GM21447 (cell line): ENCODE results near the gene ADGRE1.
"Not testable (repeated sequence)": the region's sequence is repeated elsewhere in the genome, so short reads cannot be mapped to it uniquely, and the experiment has no call there.

Source experiments
- ATAC-seq: cut with Tn5 transposase; IDR thresholded peaks from one replicate; pipeline ENCODE4 v1.9.1; 2021; ENCODE audit not compliant: unreplicated experiment

ADGRE1 gene, protein sequence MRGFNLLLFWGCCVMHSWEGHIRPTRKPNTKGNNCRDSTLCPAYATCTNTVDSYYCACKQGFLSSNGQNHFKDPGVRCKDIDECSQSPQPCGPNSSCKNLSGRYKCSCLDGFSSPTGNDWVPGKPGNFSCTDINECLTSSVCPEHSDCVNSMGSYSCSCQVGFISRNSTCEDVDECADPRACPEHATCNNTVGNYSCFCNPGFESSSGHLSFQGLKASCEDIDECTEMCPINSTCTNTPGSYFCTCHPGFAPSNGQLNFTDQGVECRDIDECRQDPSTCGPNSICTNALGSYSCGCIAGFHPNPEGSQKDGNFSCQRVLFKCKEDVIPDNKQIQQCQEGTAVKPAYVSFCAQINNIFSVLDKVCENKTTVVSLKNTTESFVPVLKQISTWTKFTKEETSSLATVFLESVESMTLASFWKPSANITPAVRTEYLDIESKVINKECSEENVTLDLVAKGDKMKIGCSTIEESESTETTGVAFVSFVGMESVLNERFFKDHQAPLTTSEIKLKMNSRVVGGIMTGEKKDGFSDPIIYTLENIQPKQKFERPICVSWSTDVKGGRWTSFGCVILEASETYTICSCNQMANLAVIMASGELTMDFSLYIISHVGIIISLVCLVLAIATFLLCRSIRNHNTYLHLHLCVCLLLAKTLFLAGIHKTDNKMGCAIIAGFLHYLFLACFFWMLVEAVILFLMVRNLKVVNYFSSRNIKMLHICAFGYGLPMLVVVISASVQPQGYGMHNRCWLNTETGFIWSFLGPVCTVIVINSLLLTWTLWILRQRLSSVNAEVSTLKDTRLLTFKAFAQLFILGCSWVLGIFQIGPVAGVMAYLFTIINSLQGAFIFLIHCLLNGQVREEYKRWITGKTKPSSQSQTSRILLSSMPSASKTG

GRCh38 chr19:6887316-6887715 is at the start of gene ADGRE1:
Gene ADGRE1, plus strand, starts transcription at chr19:6887579. Its CDS starts 30 bp downstream, at chr19:6887609.
- no peak for ATAC-seq

DNA sequence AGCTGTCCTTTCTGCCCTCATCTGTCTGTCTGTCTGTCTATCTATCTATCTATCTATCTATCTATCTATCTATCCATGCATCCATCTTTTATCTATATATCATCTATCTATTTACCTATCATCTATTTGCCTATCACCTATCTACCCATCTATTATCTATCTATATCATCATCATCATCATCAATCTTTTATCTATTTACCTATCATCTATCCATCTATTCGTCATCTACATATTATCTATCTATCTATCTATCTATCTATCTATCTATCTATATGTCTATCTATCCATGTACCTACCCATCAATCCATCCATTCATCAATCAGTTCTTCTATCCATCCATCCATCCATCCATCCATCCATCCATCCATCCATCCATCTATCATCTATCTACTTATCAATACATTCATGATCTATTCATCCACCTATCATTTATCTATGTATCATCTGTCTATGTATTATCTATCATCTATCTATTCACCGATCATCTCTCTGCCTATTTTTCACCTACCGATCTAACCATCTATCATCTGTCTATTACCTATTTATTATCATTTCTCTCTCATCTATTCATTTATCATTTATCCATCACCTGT is 49.2 kb upstream of the ADGRE1 start:
- ATAC-seq = no peak

GRCh38 chr19:6842871-6843607 is 44.3 kb upstream of the ADGRE1 start:
- ATAC-seq = no peak

GRCh38 chr19:6847828-6848200 is 39.6 kb upstream of the ADGRE1 start:
- ATAC-seq = no peak

- no peak for ATAC-seq
Observed at GRCh38 chr19:6848986-6849385, 38.4 kb upstream of the ADGRE1 start.

GRCh38 chr19:6849876-6850275 is 37.5 kb upstream of the ADGRE1 start:
- ATAC-seq = no peak

DNA sequence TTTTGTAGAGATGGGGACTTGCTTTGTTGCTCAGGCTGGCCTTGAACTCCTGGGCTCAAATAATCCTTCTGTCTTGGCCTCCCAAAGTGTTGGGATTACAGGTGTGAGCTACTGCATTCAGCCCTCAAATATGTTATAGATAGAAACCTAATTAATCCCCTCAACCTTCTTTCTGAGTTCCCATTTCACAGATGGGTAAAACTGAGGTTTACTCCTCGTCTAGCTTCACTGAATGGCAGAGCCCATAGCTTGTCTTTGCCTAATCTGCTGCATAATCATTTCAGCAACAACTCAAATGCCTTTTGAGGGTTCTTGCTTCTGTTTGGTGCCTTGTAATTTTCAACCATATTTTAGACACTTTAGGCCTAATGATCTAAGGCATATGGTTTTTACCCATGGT is 36.0 kb upstream of the ADGRE1 start:
- ATAC-seq = no peak

DNA sequence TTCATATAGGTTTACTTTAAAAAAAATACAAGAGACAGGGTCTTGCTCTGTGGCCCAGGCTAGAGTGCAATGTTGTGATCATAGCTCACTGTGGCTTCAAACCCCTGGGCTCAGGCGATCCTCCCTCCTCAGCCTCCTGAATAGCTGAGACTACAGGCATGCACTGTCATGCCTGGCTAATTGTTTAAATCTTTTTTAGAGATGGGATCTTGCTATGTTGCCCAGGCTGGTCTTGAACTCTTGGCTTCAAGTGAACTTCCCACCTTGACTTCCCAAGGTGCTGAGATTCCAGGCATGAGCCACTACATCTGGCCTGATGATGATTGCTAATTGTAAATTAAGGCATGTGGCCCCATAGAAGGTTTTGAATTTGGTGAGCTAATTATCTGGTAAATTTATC is 35.4 kb upstream of the ADGRE1 start:
- no peak for ATAC-seq

- no peak for ATAC-seq
Observed at GRCh38 chr19:6853868-6854267, 33.5 kb upstream of the ADGRE1 start.

DNA sequence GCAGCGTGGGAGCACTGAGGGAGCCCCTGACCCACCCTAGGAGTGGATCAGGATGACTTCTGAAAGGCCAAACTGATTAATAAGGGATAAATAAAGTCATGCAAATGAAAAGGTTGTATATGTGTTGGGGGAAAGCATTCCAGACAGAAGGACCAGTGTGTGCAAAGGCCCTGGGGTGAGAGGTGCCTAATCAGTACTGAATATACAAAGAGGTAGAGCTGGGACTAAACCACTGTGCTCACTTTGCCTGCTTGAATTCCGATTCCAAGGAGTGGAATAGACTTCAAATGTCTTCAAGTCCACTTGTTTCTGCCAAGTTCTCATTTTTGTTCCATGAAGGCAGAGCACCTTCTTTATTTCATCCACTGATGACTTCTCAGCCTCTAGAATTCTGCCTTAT is 32.6 kb upstream of the ADGRE1 start:
- ATAC-seq = no peak

GRCh38 chr19:6856749-6857372 is 30.5 kb upstream of the ADGRE1 start:
- ATAC-seq = no peak

DNA sequence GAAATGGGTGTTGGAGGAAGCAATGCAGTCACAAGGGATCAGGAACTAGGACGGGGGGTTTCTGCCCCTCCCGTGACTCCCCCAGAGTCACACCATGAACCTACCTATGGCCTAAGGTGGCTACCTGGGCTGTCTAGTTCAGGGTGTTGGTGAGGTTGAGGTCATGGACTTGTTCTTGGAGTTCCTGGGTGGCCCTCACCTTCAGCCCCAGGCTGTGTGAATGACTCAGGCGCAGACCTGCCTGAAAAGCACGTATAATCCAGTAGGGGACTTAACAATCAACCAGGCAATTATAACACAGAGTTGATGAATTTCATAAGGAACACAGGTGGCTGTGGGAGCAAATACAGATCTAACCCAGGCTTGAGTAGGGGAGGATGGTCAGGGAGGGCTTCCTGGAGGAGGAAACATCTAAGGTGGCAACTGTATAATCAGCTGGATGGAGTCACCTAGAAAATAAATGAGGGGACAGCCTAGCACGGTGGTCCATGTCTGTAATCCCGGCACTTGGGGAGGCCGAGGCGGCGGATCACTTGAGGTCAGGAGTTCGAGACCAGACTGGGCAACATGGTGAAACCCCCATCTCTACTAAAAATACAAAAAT is 25.6 kb upstream of the ADGRE1 start:
- ATAC-seq = no peak

DNA sequence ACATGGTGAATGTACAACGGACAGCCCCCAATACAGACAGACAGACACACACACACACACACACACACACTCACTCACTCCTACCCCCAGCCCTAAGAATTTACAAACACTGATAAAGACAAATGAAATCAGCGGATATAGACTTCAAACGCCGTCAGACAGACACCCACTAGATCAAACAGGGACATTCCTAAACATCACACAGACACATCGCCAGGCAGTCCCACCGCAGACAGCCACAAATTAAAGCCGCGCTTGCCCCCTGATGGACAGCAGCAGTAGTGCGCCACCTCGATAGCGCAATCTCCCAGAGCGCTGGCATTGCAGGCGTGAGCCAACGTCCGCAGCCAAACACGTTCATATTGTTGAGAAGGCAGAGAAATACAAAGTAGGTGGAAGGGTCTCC is 24.7 kb upstream of the ADGRE1 start:
- no peak for ATAC-seq

GRCh38 chr19:6864325-6864940 is 22.9 kb upstream of the ADGRE1 start:
- ATAC-seq = no peak

DNA sequence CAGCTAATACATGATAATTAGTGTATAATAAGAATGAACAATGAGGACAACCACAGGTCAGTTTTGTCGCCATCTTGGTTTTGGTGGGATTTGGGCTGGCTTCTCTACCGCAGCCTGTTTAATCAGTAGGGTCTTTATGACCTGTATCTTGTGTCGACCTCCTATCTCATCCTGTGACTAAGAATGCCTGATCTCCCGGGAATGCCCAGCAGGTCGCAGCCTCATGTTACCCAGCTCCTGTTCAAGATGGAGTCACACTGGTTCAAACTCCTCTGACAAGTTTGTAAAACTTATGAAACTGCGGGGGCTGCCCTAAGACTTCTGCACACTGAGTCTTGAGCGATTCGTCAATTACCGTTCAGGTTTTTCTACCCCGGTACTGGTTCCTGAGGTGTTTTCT is 21.5 kb upstream of the ADGRE1 start:
- ATAC-seq = no peak

- ATAC-seq = no peak
Observed at GRCh38 chr19:6866741-6867151, 20.6 kb upstream of the ADGRE1 start.

- no peak for ATAC-seq
Observed at GRCh38 chr19:6868351-6868750, 19.0 kb upstream of the ADGRE1 start.

DNA sequence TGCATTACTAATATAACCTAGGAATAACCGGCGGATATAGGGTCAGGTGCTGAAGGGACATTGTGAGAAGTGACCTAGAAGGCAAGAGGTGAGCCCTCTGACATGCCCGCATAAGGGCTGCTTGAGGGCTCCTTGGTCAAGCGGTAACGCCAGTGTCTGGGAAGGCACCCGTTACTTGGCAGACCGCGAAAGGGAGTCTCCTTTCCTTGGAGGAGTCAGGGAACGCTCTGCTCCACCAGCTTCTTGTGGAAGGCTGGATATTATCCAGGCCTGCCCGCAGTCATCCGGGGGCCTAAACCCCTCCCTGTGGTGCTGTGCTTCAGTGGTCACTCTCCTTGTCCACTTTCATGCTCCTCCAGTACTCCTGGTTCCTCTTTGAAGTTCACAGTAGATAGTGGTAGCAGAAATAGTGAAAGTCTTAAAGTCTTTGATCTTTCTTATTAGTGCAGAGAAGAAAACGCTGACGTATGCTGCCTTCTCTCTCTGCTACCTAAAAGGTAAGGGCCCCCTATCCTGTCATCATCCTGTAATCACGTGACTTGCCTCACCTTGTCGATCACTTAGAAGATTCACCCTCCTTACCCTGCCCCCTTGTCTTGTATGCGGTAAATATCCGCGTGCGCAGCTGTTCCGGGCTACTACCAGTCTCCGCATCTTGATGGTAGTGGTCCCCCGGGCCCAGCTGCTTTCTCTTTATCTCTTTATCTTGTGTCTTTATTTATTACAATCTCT is 18.1 kb upstream of the ADGRE1 start:
- not testable (repeated sequence) for ATAC-seq
